ENCODE results near the gene FAH. TPM values are rescaled to one million over a fixed set of nuclear protein-coding genes. Genes with fewer than 3 reads are reported as not detected.
A peak's percentile ranks its signal among the peaks of the same experiment; 100 is the strongest.

Gene FAH
- total and polyA plus RNA-seq, 3 donors from 2014 or later: 49.0 to 75.0 (median 58.4) TPM

- no peaks in the 10 kb centered on the region for H3K9me3 ChIP-seq
- DNase-seq: no peak
- TF ChIP-seq POLR2A (IDR thresholded peaks at IDR 0.05) (no peak), CTCF (IDR thresholded peaks at IDR 0.05) (no peak)
- WGBS, 2 donors: 63 to 84% methylated on average over 8 of the region's 8 CpGs
- no peak overlapping the region for H3K4me3 ChIP-seq
- intact Hi-C loops (cut with DNase I; ENCODE audit: low total_unique reads): no loop called here
- no peaks in the 10 kb centered on the region for H3K36me3 ChIP-seq (ENCODE audit: low read depth, missing control alignments)
- H3K27me3 ChIP-seq: no peaks in the 10 kb centered on the region
- H3K4me1 ChIP-seq: peaks cover 31% of the 10 kb centered on the region
- peak overlapping the region in 1 of 2 donors; percentile 51 for H3K27ac ChIP-seq
These were observed 3.4 kb downstream of the FAH start for GRCh38 chr15:80156176-80156720.

GRCh38 chr15:80157215-80157614 is 4.4 kb downstream of the FAH start:
- Histone ChIP-seq H3K36me3 (ENCODE audit: low read depth, missing control alignments) (no peaks in the 10 kb centered on the region), H3K4me3 (no peak overlapping the region), H3K27me3 (no peaks in the 10 kb centered on the region), H3K4me1 (peaks cover 32% of the 10 kb centered on the region), H3K27ac (no peak overlapping the region), H3K9me3 (no peaks in the 10 kb centered on the region)
- TF ChIP-seq CTCF (IDR thresholded peaks at IDR 0.05) (no peak), POLR2A (IDR thresholded peaks at IDR 0.05) (no peak)
- no peak for DNase-seq
- intact Hi-C loops (cut with DNase I; ENCODE audit: low total_unique reads): no loop called here
- WGBS, 2 donors: 85 to 100% methylated on average over 3 to 5 of the region's 5 CpGs

DNA sequence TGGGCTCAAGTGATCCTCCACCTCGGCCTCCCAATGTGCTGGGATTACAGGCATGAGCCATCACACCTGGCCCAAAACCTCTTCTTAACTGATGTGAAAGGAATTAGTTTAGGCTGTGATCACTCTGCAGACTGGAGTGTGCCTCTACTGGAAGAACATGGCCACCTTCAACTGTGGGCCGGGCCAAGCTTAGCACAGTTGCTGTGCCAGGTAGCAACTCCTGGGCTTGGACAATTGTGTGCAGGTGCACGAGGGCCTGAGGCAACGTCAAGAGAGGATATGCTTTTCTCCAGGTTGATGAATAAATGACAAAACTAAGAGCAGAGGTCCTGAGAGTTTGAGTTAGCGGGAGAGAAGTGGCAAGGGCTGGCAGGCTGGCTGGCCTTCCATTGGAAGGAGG is 6.5 kb downstream of the FAH start:
- H3K27me3 ChIP-seq: no peaks in the 10 kb centered on the region
- TF ChIP-seq CTCF (IDR thresholded peaks at IDR 0.05) (no peak), POLR2A (IDR thresholded peaks at IDR 0.05) (no peak)
- no peak overlapping the region for H3K27ac ChIP-seq
- no peak overlapping the region for H3K4me3 ChIP-seq
- no peak for DNase-seq
- no peaks in the 10 kb centered on the region for H3K9me3 ChIP-seq
- intact Hi-C loops (cut with DNase I; ENCODE audit: low total_unique reads): no loop called here
- H3K36me3 ChIP-seq (ENCODE audit: low read depth, missing control alignments): no peaks in the 10 kb centered on the region
- peaks cover 25% of the 10 kb centered on the region for H3K4me1 ChIP-seq
- WGBS, 2 donors: 95 to 100% methylated on average over 5 of the region's 5 CpGs

GRCh38 chr15:80159811-80160569 is 7.2 kb downstream of the FAH start:
- Histone ChIP-seq H3K27me3 (no peaks in the 10 kb centered on the region), H3K9me3 (no peaks in the 10 kb centered on the region), H3K4me1 (peaks cover 21% of the 10 kb centered on the region), H3K27ac (no peak overlapping the region), H3K4me3 (no peak overlapping the region), H3K36me3 (ENCODE audit: low read depth, missing control alignments) (no peaks in the 10 kb centered on the region)
- no peak for DNase-seq
- intact Hi-C loops (cut with DNase I; ENCODE audit: low total_unique reads): loop anchor here (10.0 kb wide), 1 partner anchor 95 kb away; no protein-coding TSS in a partner anchor
- TF ChIP-seq POLR2A (IDR thresholded peaks at IDR 0.05) (no peak), CTCF (IDR thresholded peaks at IDR 0.05) (no peak)
- 91 to 95% methylated on average over 4 to 12 of the region's 12 CpGs for WGBS, 2 donors

Data from testis (tissue), 3 donors.